Liver (tissue), 3 donors: Measurements from ENCODE around the gene PNKP.

Experiments
- ATF3 ChIP-seq: IDR thresholded peaks from 2 replicates; pipeline ENCODE4 v1.6.1; 2016; ENCODE audit warnings: antibody characterized with exemption
- CTCF ChIP-seq: fragments of 150-350 bp; IDR thresholded peaks from 2 replicates; pipeline ENCODE4 v1.5.1; 2017; ENCODE audit warnings: improper control_type of control experiment, low read depth, low read length; ENCODE audit not compliant: missing input control
- EGR1 ChIP-seq, 2 donors: IDR thresholded peaks; 2 replicates each; pipeline ENCODE4 v1.6.1; 2016 to 2018; ENCODE audit warnings: antibody characterized with exemption in 2 of 2, low read depth in 2 of 2
- GABPA ChIP-seq, 2 donors: IDR thresholded peaks in 1 of 2; conservative IDR thresholded peaks in 1 of 2; 2 replicates each; pipeline ENCODE4 v1.6.1; 2016; ENCODE audit warnings: antibody characterized with exemption in 2 of 2, mild to moderate bottlenecking in 1 of 2, moderate library complexity in 1 of 2
- JUND ChIP-seq, 2 donors: IDR thresholded peaks; 2 replicates each; pipeline ENCODE4 v1.6.1; 2016; ENCODE audit warnings: antibody characterized with exemption in 2 of 2
- MAX ChIP-seq: IDR thresholded peaks from 2 replicates; pipeline ENCODE4 v1.6.1; 2016; ENCODE audit warnings: antibody characterized with exemption
- RXRA ChIP-seq, 2 donors: IDR thresholded peaks; 2 replicates each; pipeline ENCODE4 v1.6.1; 2017 to 2018; ENCODE audit warnings: antibody characterized with exemption in 2 of 2, mild to moderate bottlenecking in 1 of 2
- SP1 ChIP-seq: IDR thresholded peaks from 2 replicates; pipeline ENCODE4 v1.6.1; 2018; ENCODE audit warnings: antibody characterized with exemption, mild to moderate bottlenecking
- TAF1 ChIP-seq: conservative IDR thresholded peaks from 2 replicates; pipeline ENCODE4 v1.6.1; 2016; ENCODE audit warnings: antibody characterized with exemption, mild to moderate bottlenecking
- YY1 ChIP-seq: IDR thresholded peaks from 2 replicates; pipeline ENCODE4 v1.6.1; 2016; ENCODE audit warnings: antibody characterized with exemption, mild to moderate bottlenecking
- ZBTB33 ChIP-seq: IDR thresholded peaks from 2 replicates; pipeline ENCODE4 v1.6.1; 2016; ENCODE audit warnings: antibody characterized with exemption
- donor health status: healthy.
- donor health status: healthy.

DNA sequence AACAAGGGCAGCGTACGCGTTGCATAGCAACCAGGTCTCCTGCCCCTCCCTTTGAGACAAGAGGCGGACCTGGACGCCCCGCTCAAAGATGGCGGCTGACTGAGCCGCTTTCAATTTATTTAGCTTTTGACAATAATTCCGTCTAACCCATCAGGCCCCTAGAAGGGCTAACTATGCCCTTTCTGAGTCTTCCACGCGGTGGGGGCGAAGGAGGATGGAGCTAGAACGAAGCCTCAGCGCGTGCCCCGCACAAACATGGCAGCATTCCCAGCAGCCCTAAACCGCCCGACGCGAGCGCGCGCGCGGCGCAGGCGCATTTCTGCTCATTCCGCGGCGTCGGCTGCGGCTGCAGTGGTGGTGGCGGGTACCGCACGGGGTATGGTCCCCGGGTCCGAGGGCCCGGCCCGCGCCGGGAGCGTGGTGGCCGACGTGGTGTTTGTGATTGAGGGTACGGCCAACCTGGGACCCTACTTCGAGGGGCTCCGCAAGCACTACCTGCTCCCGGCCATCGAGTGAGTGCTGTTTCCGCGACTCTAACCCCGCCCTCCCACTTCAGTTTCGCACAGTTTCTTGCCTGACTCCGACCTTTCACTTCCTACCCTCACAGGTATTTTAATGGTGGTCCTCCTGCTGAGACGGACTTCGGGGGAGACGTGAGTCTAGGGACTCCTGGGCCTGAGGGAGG is 49.3 kb downstream of the PNKP start, which contains the start of gene MED25:
- peak; percentile 50 for TF ChIP-seq CTCF
- TF ChIP-seq RXRA (IDR thresholded peaks at IDR 0.05) = no peak
- peak; percentile 100 for TF ChIP-seq YY1
- no peak for TF ChIP-seq ATF3
- no peak for TF ChIP-seq MAX
- no peak for TF ChIP-seq GABPA (IDR thresholded peaks at IDR 0.05 in 1 of 2, conservative IDR thresholded peaks at IDR 0.05 in 1 of 2)
- TF ChIP-seq JUND (IDR thresholded peaks at IDR 0.05) = no peak
- no peak for TF ChIP-seq EGR1 (IDR thresholded peaks at IDR 0.05; ENCODE audit: low read depth in 2 of 2)
- no peak for TF ChIP-seq ZBTB33
- no peak for TF ChIP-seq SP1
- TF ChIP-seq TAF1 = no peak
